GM13977 (cell line): ENCODE data around the gene CREB5.
A peak's percentile ranks its signal among the peaks of the same experiment; 100 is the strongest.

Experiments
- DNase-seq: peaks from one replicate; pipeline ENCODE4 v3.0.0; 2012; ENCODE audit warnings: low spot score
- in situ Hi-C: fragments of 300-500 bp; cut with MboI; formaldehyde crosslinking; loops from one replicate; pipeline ENCODE4 v1.12.0; 2022; ENCODE audit warnings: low sequenced_read_pairs, low pct_unique_long_range_greater_than_20kb, mixed read lengths, inconsistent platforms; ENCODE audit not compliant: unreplicated experiment
- TF ChIP-seq, protein P1 (sequence below): IDR thresholded peaks from 2 replicates; pipeline ENCODE4 v1.5.1; 2012; ENCODE audit warnings: mild to moderate bottlenecking, control low read depth; ENCODE audit not compliant: insufficient read depth; ENCODE audit errors: extremely low read depth, missing control alignments

The CREB5 gene

DNA sequence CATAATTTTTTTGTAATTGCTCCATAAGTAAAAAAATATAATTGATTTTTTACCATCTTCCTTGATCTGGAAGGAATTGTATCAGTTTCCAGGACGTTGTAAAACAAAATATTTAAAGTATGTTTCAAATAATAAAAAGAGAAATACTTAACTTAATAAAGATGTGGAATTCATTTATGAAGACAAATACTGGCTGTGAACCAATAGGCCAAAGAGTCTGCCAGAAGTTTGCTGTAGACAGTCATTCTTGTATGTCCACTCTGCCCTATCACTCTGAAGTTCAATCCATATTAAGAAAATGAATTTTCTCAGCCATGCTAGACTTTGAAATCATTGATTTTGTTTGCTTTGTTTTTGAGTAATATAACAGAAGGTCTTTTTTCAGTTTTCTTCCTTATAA lies 289.4 kb downstream of the CREB5 start:
- TF ChIP-seq, protein P1, sequence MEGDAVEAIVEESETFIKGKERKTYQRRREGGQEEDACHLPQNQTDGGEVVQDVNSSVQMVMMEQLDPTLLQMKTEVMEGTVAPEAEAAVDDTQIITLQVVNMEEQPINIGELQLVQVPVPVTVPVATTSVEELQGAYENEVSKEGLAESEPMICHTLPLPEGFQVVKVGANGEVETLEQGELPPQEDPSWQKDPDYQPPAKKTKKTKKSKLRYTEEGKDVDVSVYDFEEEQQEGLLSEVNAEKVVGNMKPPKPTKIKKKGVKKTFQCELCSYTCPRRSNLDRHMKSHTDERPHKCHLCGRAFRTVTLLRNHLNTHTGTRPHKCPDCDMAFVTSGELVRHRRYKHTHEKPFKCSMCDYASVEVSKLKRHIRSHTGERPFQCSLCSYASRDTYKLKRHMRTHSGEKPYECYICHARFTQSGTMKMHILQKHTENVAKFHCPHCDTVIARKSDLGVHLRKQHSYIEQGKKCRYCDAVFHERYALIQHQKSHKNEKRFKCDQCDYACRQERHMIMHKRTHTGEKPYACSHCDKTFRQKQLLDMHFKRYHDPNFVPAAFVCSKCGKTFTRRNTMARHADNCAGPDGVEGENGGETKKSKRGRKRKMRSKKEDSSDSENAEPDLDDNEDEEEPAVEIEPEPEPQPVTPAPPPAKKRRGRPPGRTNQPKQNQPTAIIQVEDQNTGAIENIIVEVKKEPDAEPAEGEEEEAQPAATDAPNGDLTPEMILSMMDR, result no peak
- in situ Hi-C loops, result no loop called here
- DNase-seq, result no peak

DNA sequence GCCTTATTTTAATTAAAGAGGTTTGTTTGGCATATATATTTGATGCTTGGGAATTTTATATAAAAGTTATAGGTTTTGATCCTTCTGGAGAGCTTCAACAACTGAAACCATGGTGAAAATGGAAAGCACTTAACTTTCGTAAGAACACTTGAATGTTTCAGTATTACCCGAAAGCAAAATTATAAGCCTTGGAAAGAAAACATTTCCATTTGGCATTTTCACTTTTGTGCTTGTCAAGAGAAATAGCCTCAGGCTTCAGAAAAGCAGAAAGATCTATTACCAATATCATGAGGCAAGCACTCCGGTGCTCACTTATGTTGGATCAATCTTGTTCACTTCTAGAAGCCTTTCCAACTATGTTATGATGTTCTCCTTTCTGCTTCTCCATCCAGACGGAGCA lies 289.9 kb downstream of the CREB5 start:
- in situ Hi-C loops, result no loop called here

DNA sequence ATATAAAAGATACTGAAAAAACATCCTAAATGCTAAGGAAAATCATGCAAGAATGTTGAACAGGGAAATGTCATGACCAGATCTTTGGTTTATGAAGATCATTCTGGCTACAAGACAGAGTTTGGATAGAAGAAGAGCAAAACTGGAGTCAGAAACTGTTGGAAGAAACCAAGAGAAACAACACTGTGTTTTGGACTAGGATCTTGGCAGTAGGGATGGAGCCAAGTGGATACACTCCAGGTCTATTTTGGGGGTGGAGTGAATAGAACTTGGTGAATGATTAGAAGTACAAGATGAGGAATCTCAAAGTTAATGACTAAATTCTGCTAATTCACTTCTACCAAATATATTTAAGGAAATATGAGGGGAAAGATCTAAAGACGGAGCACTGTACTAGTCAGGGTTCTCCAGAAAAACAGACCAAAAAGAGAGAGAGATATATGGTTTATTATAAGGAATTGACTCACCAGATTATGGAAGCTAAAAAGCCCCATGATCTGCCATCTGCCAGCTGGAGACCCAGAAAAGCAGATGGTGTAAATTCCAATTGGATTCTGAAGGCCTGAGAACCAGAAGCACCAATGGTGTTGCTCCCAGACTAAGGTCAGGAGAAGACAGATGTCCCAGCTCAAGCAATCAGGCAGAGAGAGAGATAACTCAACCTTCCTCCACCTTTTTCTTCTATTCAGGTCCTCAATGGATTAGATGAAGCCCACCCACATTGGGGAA lies 290.9 kb downstream of the CREB5 start:
- TF ChIP-seq, protein P1, result no peak
- in situ Hi-C loops, result no loop called here
- no peak for DNase-seq

More for the DNA sequence above, 289.9 kb downstream of the CREB5 start:
- TF ChIP-seq, protein P1, result no peak
- DNase-seq, result no peak

DNA sequence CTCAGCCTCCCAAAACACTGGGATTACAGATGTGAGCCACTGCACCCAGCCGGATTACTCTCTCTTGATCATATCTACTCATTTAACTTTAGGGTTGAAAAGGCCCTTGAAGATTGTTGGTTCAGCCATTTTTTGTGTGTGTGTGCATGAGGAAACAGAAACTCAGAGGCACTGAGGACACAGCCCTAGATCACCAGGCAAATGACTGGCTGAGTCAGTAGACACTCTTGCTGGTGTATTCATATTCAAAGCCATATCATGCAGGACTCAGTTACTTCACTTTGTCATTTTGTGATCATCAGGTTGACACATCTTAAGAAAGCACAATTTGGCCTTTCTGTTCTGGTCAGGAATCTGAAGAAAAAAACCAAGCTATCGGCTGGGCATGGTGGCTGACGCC lies 292.4 kb downstream of the CREB5 start:
- TF ChIP-seq, protein P1, result no peak
- in situ Hi-C loops, result no loop called here

DNA sequence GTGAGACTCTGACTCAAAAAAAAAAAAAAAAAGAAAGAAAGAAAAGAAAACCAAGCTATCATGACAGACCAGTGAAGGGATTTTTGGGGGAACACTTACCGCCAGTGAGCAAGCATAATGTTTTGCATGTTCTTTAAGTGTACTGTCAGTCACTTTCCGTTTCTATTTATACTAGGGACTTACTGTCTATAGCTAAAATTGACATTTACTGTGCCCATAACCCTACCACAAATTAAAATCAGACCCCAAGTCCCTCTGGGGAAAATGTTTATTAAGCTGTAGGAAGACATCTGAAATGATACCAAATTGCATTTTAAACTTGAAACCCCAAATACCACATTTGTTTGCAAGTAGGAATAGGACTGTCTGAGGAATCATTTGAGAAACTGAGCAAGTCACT lies 293.0 kb downstream of the CREB5 start:
- in situ Hi-C loops, result no loop called here
- DNase-seq, result peak; percentile 45
- TF ChIP-seq, protein P1, result no peak

More for the DNA sequence above, 292.4 kb downstream of the CREB5 start:
- DNase-seq, result no peak

DNA sequence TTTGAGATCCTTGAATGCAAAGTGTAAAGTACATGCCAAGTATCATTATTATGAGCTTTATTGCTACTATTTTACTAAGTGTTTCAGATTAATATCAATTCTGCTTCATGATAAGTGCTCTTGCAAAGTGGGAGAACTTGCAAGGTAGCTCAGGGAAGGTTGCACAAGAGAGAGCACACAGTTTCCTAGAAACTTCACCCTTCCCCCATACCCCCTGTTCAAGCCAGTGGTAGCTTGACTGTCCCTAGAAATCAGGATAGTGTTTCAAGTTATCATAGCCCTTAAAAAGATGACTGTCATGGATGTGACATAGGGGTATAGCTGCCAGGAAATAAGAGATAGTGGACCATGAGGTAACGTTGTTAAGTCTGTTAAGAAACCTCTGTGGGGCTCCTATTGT lies 294.3 kb downstream of the CREB5 start:
- no peak for DNase-seq
- in situ Hi-C loops, result no loop called here
- TF ChIP-seq, protein P1, result no peak
